Osteoblast (primary cell): ENCODE results near the gene CTRL. TPM values are rescaled to one million over a fixed set of nuclear protein-coding genes. Genes with fewer than 3 reads are reported as not detected.

Source experiments
- DNase-seq: peaks from one replicate; pipeline ENCODE4 v3.0.0; 2011; ENCODE audit warnings: low spot score, mixed read lengths; ENCODE audit not compliant: insufficient read length; ENCODE audit errors: missing footprints
- H2AFZ ChIP-seq: 2 replicates; pipeline ENCODE4 v1.6.0; 2011; ENCODE audit warnings: mild to moderate bottlenecking, low read length
- H3K27ac ChIP-seq: 2 replicates; pipeline ENCODE4 v1.5.1; 2011; ENCODE audit warnings: mild to moderate bottlenecking, low read depth, low read length, moderate library complexity
- H3K27me3 ChIP-seq: 2 replicates; pipeline ENCODE4 v1.6.0; 2012; ENCODE audit warnings: mild to moderate bottlenecking, control low read depth, inconsistent platforms, low read length, moderate library complexity; ENCODE audit not compliant: insufficient read depth
- H3K36me3 ChIP-seq: 2 replicates; pipeline ENCODE4 v1.5.1; 2011; ENCODE audit warnings: mild to moderate bottlenecking, low read length, control low read depth, moderate library complexity; ENCODE audit not compliant: insufficient read depth
- H3K4me1 ChIP-seq: 2 replicates; pipeline ENCODE4 v1.5.1; 2011; ENCODE audit warnings: mild to moderate bottlenecking, low read length, control low read depth, moderate library complexity; ENCODE audit not compliant: insufficient read depth
- H3K4me2 ChIP-seq: 2 replicates; pipeline ENCODE4 v1.6.0; 2011; ENCODE audit warnings: mild to moderate bottlenecking, low read length; ENCODE audit not compliant: insufficient read depth
- H3K4me3 ChIP-seq: fragments of 200-600 bp; sonication (generic); 3 replicates; pipeline ENCODE4 v1.5.1; 2012; ENCODE audit warnings: mild to moderate bottlenecking, low read length, inconsistent platforms; ENCODE audit not compliant: insufficient read depth
- H3K79me2 ChIP-seq: 2 replicates; pipeline ENCODE4 v1.6.0; 2012; ENCODE audit warnings: mild to moderate bottlenecking, low read length, control low read depth, inconsistent platforms; ENCODE audit not compliant: insufficient read depth
- H3K9me3 ChIP-seq: 2 replicates; pipeline ENCODE4 v1.5.1; 2011; ENCODE audit warnings: low read depth, low read length, control low read depth
- H4K20me1 ChIP-seq: 2 replicates; pipeline ENCODE4 v1.6.0; 2012; ENCODE audit warnings: mild to moderate bottlenecking, low read length, control low read depth; ENCODE audit not compliant: insufficient read depth
- CTCF ChIP-seq: IDR thresholded peaks from 2 replicates; pipeline ENCODE4 v1.5.1; 2011; ENCODE audit warnings: mild to moderate bottlenecking, low read depth, low read length, moderate library complexity; ENCODE audit errors: extremely low read depth
- total RNA-seq: library from RNA; depleted of rRNA; stranded (reverse); fragments of >200 nt; gene quantifications from 2 replicates; pipeline ENCODE4 v1.2.3, GENCODE V29; 2012

The CTRL gene
- total RNA-seq, 1 donor: 0.36 TPM

GRCh38 chr16:67945392-67945933, 13.8 kb upstream of the CTRL start:
- Histone ChIP-seq H3K9me3 (no peaks in the 10 kb centered on the region), H3K27ac (no peak overlapping the region), H2AFZ (no peak overlapping the region), H3K27me3 (no peaks in the 10 kb centered on the region), H3K4me2 (no peak overlapping the region), H3K79me2 (peaks cover 8% of the 10 kb centered on the region), H3K4me3 (no peak overlapping the region), H3K4me1 (no peaks in the 10 kb centered on the region), H3K36me3 (peaks cover 92% of the 10 kb centered on the region), H4K20me1 (peaks cover 50% of the 10 kb centered on the region)
- TF ChIP-seq CTCF: no peak
- no peak for DNase-seq

- Histone ChIP-seq H3K36me3 (peaks cover 92% of the 10 kb centered on the region), H4K20me1 (peaks cover 51% of the 10 kb centered on the region)
These were observed 13.2 kb upstream of the CTRL start for GRCh38 chr16:67944690-67945391.

GRCh38 chr16:67943619-67944504, 12.2 kb upstream of the CTRL start, which contains the start of gene LCAT:
TSS of gene LCAT (minus strand) at chr16:67944120. CDS start at chr16:67944101, 19 bp downstream.
- H4K20me1 ChIP-seq: peaks cover 50% of the 10 kb centered on the region
- H2AFZ ChIP-seq: no peak within 1 kb of the TSS
- H3K27ac ChIP-seq: peak within 1 kb of the TSS; percentile 27
- peaks cover 20% of the 10 kb centered on the region for H3K79me2 ChIP-seq
- H3K4me1 ChIP-seq: no peaks in the 10 kb centered on the region
- no peak within 1 kb of the TSS for H3K4me3 ChIP-seq
- TF ChIP-seq CTCF: no peak
- peaks cover 96% of the 10 kb centered on the region for H3K36me3 ChIP-seq
- H3K27me3 ChIP-seq: no peaks in the 10 kb centered on the region
- peak; percentile 93 for DNase-seq
- no peak within 1 kb of the TSS for H3K4me2 ChIP-seq
- H3K9me3 ChIP-seq: no peaks in the 10 kb centered on the region

More at GRCh38 chr16:67944690-67945391, 13.2 kb upstream of the CTRL start:
- Histone ChIP-seq H3K4me1 (no peaks in the 10 kb centered on the region), H3K4me2 (no peak overlapping the region), H3K9me3 (no peaks in the 10 kb centered on the region), H3K27ac (peak overlapping the region; percentile 27), H3K27me3 (no peaks in the 10 kb centered on the region), H3K4me3 (no peak overlapping the region), H2AFZ (no peak overlapping the region), H3K79me2 (peaks cover 14% of the 10 kb centered on the region)
- no peak for DNase-seq
- TF ChIP-seq CTCF: no peak
